ENCODE data around the gene ALX4. TPM values are rescaled to one million over a fixed set of nuclear protein-coding genes. Genes with fewer than 3 reads are reported as not detected.

Gene ALX4
- polyA plus RNA-seq, 1 of the 3 experiments (the other 2 are of a cell fraction) = under 0.01 TPM

- TF ChIP-seq IRF3 (IDR thresholded peaks at IDR 0.05; ENCODE audit: low read depth, low read length) = no peak
Observed at GRCh38 chr11:44256673-44257291, 53.2 kb downstream of the ALX4 start (continued).

- no peak for DNase-seq
- CTCF ChIA-PET = no interaction called here
Observed at GRCh38 chr11:44255406-44256071, 54.4 kb downstream of the ALX4 start.

GRCh38 chr11:44252999-44253602 is 56.8 kb downstream of the ALX4 start:
- ChIA-PET POLR2A (no interaction called here), CTCF (interaction anchor here (0.7 kb wide), 1 partner anchor 12 kb away, joined by 3 read pairs; no protein-coding TSS in a partner anchor)
- Histone ChIP-seq H3K9me3 (peaks cover 8% of the 10 kb centered on the region; the same call in 1 of the 2 replicates), H3K4me2 (no peak overlapping the region), H3K27me3 (ENCODE audit: insufficient read depth) (no peaks in the 10 kb centered on the region), H3K36me3 (replicated peaks in 1 of 2; ENCODE audit: control insufficient read depth in 1 of 2, insufficient read depth in 2 of 2, low read length in 1 of 2) (no peaks in the 10 kb centered on the region), H3K4me3 (ENCODE audit: low read depth in 2 of 2, low read length in 1 of 2) (no peak overlapping the region), H3K9me2 (no peaks in the 10 kb centered on the region), H4K20me1 (ENCODE audit: insufficient read depth) (no peaks in the 10 kb centered on the region), H3K79me2 (ENCODE audit: insufficient read depth) (no peaks in the 10 kb centered on the region), H3K27ac (ENCODE audit: low read depth in 2 of 2, low read length in 1 of 2) (no peak overlapping the region), H3K4me1 (ENCODE audit: control insufficient read depth in 1 of 2, insufficient read depth in 2 of 2, low read depth in 1 of 2, low read length in 1 of 2) (peaks cover 0 to under 1% of the 10 kb centered on the region in 2 experiments; a peak in 1 of 4 replicates), H3F3A (replicated peaks; ENCODE audit: insufficient read depth) (no peaks in the 10 kb centered on the region), H2AFZ (ENCODE audit: low read depth) (no peak overlapping the region), H3K9ac (no peak overlapping the region)
- 79% methylated on average over 2 of the region's 2 CpGs for WGBS (ENCODE audit: low lambda C conversion rate)
- no peak for DNase-seq
- TF ChIP-seq SIN3A (IDR thresholded peaks at IDR 0.05; ENCODE audit: borderline replicate concordance, low read depth, low read length) (no peak), CTCF (IDR thresholded peaks at IDR 0.05) (no peak), IRF3 (IDR thresholded peaks at IDR 0.05; ENCODE audit: low read depth, low read length) (no peak), TAF1 (IDR thresholded peaks at IDR 0.05; ENCODE audit: borderline replicate concordance, low read depth, low read length) (no peak), RCOR1 (IDR thresholded peaks at IDR 0.05; ENCODE audit: low read length) (no peak), PBX3 (IDR thresholded peaks at IDR 0.05) (no peak), ELF1 (IDR thresholded peaks at IDR 0.05) (no peak), RXRA (IDR thresholded peaks at IDR 0.05; ENCODE audit: borderline replicate concordance, low read depth) (no peak)

More at GRCh38 chr11:44255406-44256071, 54.4 kb downstream of the ALX4 start:
- Histone ChIP-seq H4K20me1 (ENCODE audit: insufficient read depth) (no peaks in the 10 kb centered on the region), H3K4me2 (no peak overlapping the region), H3K27ac (ENCODE audit: low read depth in 2 of 2, low read length in 1 of 2) (no peak overlapping the region), H3K9me2 (no peaks in the 10 kb centered on the region), H3F3A (replicated peaks; ENCODE audit: insufficient read depth) (no peaks in the 10 kb centered on the region), H3K4me1 (ENCODE audit: control insufficient read depth in 1 of 2, insufficient read depth in 2 of 2, low read depth in 1 of 2, low read length in 1 of 2) (peaks cover 0 to 9% of the 10 kb centered on the region in 2 experiments; a peak in 1 of 4 replicates), H3K79me2 (ENCODE audit: insufficient read depth) (no peaks in the 10 kb centered on the region), H3K9me3 (peaks cover 8% of the 10 kb centered on the region; the same call in 1 of the 2 replicates), H2AFZ (ENCODE audit: low read depth) (no peak overlapping the region), H3K27me3 (ENCODE audit: insufficient read depth) (no peaks in the 10 kb centered on the region), H3K4me3 (ENCODE audit: low read depth in 2 of 2, low read length in 1 of 2) (no peak overlapping the region), H3K36me3 (replicated peaks in 1 of 2; ENCODE audit: control insufficient read depth in 1 of 2, insufficient read depth in 2 of 2, low read length in 1 of 2) (no peaks in the 10 kb centered on the region), H3K9ac (no peak overlapping the region)
- 78% methylated on average over 6 of the region's 6 CpGs for WGBS (ENCODE audit: low lambda C conversion rate)
- TF ChIP-seq RXRA (IDR thresholded peaks at IDR 0.05; ENCODE audit: borderline replicate concordance, low read depth) (no peak), YY1 (IDR thresholded peaks at IDR 0.05; ENCODE audit: low read depth) (no peak), PBX3 (IDR thresholded peaks at IDR 0.05) (no peak), USF2 (IDR thresholded peaks at IDR 0.05; ENCODE audit: borderline replicate concordance, low read depth, low read length) (no peak), FOXJ3 (CRISPR knock-in tag; IDR thresholded peaks at IDR 0.05) (no peak)
- POLR2A ChIA-PET = no interaction called here

Data from SK-N-SH (cell line).